Endometrium (tissue), 2 donors: Measurements from ENCODE around the gene ZNF860.
"Not testable (repeated sequence)": the region's sequence is repeated elsewhere in the genome, so short reads cannot be mapped to it uniquely, and the experiment has no call there.

Experiments used
- FAIRE-seq: peaks from 2 replicates; lab custom pipeline; 2012; peaks lifted over from hg19 to GRCh38; lab: Jason Lieb, UNC
- donor health status: control.
- donor health status: control.

The ZNF860 gene

DNA sequence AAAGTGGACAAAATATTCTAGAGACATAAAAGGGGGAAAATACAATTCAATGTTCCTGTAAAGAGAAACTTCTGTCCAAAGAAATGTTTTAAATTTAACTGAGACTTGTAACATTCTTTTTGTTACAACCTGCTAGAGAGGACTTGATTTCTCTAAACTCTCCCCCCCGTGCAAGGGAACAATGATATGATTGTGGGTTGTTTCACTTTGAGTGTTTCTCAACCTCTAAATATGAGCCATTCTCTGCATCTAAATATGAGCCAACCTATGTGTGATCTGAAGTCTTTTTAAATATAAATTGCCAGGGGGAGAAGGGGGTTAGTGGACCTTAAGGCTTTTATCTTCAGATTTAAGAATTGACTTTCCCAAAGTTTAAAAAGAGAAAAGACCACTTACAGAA lies 14.6 kb downstream of the ZNF860 start:
- FAIRE-seq = no peak

DNA sequence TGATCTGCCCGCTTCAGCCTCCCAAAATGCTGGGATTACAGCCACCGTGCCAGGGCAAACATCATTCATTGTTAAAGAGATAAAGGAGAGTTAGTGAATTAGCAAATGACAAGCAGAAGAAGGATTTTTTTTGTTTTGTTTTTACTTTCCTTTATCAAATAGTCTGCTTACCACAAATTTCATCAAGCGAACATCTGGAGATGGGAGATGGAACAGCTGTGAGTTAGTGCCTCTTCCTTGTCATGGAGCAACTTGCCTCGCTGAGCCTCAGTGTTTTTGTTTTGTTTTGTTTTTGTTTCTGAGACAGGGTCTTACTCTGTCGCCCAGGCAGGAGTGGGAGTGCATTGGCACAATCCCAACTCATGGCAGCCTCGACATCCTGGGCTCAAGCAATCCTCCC lies 15.9 kb downstream of the ZNF860 start:
- FAIRE-seq = no peak

DNA sequence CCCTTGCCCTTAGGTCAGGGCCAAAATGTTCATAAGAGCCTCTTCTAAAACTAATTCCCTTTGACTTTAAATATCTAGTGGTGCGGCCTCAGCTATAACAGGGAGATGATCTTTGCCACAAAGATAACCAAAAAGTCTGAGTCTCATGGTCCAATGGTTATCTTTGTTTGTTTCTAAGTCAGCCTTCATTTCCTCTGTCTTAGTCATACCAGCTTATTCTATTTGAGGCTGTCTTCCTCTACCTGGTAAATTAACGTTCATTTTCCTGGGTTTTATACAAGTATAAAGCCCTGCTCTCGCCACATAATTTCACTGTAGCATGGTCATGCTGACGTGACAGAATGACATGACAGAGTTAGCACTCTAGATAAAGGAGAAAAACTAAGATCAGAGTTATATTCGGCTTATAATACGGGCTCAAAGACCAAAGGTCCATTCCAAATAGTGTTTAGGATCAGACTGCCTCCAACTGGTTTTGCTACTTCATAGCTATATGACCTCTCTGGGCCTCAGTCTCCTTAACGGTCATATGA lies 18.4 kb downstream of the ZNF860 start:
- no peak for FAIRE-seq

DNA sequence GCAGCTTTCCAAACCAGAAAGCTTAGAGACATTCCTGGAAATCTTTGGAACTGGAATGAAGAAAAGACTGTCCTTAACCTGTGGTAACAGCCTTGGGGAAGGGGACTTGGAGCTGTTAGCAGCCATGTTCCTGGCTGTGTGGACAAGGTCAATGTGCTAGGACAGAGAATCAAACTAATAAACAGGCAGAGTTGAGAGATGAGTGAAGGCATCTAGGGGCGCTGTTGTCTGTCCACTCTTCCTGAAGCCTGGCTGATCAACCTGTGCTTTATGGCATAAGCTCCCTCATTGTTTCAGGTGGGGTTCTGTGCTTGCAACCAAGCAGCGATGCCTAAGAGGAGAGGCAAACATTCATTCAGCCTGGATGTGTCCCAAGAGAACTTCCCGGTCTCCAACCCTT lies 19.3 kb downstream of the ZNF860 start:
- FAIRE-seq = no peak

DNA sequence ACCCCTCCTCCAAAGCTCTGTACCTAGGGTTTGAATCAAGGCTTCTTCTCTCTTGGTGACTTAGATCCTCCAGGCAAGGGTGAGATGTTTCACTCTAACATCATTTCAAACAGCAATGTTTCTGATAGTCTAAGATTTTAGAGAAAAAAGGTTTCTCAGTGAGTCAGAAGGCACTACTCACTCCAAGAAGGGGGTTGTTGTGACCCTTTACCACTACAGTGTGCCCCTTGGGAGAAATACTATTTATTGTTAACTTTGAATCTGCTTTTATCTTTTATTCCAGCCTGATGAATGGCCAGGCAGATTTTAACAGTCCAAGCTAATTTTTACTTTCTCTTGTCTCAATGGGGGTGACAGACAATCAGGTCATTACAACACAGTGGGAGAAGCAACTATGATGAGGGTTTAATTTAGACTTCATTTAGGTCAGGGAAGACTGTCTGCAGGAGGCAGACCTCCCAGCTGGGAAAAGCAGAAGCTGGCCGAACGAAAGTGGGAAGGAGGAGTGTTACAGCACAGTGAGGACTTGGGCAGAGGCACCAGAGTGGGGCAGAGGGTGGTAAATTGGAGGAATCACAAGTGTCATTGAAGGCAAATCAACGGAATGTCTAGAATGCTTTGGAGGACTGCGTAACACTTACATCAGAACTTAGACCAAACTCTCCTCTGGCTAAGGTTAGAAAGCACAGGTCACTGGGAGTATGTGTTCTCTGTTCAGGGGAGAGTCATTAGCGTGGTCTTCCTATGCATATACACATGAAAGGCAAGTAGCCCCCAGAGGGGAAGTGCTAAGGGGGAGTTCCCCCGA lies 21.2 kb downstream of the ZNF860 start:
- no peak for FAIRE-seq

DNA sequence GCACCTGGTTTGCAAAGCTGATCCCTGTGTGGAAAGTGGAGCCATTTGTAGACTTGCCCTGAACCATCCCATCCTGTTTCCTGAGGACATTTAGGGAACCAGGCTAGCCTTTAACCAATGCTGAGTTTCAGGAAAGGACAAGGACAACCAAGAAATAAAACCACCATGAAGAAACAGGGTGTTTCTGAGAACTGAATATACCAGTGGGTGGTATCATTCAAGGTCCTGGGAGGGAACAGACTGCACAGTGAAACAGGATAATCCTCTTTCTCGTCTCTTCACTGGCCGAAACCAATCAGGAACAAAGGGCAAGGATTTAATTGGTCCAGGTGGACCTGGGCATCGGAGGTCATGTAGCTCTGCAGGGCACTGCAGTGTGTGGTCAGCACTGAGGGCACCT lies 21.8 kb downstream of the ZNF860 start:
- no peak for FAIRE-seq

DNA sequence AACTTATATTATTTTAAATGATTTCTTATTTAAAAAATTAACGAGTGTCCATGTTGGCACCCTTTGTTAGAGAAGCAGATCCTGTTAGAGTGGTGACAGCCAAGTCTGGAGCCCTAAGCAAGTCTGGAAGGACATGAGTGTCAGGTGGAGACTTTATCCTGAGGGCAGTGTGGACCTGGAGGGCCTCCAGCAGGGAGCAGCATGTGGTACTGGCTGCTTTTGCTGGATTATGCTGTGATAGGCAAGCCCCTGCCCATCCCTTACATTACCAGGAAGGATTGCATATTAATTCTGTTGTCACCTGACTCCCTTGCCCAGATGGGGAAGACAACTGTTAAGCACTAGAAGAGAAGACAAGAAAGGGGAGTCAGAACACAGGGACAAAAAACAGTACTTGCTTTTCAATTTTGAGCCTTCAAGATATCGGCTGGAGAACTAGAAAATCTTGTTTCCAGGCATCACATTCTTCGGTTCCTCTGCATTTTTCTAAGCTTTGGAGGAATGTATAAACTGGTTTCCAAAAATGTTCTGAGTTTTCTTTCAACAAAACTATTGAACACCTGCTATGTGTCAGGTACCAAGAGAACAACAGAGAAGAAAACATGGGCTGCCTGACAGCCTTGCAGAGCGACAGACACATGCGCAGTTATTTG lies 22.7 kb downstream of the ZNF860 start:
- FAIRE-seq = no peak

DNA sequence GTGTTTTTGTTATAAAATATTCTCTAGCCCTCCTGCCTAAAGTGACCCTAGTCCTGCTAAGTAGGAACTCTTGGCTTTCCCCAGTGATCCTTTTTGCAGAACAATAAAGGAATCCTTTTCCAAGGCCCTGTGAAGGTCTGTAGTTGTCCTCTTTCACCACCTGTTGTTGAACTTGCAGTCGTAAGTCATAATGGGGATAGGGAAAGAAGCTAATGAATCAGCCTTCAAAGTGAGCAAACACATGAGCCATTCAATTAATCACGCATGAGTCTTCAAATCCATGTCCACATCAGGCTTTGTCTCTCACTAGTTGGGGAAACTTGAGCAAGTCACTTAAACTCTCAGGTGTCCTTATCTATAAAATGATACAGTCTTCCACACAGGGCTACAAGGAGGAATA lies 27.6 kb downstream of the ZNF860 start:
- no peak for FAIRE-seq

DNA sequence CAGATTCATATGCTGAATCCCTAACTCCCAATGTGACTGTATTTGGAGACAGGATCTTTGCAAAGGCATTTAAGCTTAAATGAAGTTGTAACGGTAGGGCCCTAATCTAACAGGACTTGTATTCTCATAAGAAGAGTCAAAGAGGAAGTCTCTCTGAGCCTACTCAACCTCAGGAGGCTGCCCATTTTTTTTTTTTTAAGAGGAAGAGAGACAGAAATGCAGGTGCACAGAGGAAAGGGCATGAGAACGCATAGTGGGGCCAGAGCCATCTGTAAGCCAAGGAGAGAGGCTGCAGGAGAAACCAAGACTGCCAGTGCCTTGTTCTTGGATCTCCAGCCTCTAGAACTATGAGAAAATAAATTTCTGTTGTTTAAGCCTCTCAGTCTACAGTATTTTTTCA lies 28.4 kb downstream of the ZNF860 start:
- no peak for FAIRE-seq

DNA sequence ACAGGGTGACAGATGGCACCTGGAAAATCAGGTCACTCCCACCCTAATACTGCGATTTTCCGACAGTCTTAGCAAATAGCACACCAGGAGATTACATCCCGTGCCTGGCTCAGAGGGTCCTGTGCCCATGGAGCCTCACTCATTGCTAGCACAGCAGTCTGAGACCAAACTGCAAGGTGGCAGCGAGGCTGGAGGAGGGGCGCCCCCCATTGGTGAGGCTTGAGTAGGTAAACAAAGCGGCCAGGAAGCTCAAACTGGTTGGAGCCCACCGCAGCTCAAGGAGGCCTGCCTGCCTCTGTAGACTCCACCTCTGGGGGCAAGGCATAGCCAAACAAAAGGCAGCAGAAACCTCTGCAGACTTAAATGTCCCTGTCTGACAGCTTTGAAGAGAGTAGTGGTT lies 29.1 kb downstream of the ZNF860 start:
- FAIRE-seq = not testable (repeated sequence)

DNA sequence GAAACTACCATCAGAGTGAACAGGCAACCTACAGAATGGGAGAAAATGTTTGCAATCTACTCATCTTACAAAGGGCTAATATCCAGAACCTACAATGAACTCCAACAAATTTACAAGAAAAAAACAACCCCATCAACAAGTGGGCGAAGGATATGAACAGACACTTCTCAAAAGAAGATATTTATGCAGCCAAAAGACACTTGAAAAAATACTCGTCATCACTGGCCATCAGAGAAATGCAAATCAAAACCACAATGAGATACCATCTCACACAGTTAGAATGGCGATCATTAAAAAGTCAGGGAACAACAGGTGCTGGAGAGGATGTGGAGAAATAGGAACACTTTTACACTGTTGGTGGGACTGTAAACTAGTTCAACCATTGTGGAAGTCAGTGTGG lies 34.1 kb downstream of the ZNF860 start:
- FAIRE-seq = not testable (repeated sequence)

DNA sequence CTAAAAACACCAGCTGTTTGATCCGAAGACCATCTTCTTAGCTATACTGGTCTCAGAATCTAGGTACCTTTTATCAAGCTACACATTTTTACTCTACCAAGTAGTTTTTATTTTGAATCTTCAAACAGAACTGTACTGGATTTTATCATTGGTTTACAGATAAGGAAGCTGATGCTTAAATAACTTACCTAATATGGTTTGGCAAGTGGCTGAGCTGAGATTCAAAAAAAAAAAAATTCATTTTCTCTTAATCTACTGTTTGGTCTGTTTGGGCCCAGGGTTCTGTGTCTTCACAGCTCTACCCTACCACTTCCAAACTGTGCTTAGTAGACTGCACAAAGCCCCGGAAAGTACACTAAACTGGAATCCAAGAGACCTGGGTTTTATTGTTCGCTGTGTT lies 35.7 kb downstream of the ZNF860 start:
- FAIRE-seq = no peak

DNA sequence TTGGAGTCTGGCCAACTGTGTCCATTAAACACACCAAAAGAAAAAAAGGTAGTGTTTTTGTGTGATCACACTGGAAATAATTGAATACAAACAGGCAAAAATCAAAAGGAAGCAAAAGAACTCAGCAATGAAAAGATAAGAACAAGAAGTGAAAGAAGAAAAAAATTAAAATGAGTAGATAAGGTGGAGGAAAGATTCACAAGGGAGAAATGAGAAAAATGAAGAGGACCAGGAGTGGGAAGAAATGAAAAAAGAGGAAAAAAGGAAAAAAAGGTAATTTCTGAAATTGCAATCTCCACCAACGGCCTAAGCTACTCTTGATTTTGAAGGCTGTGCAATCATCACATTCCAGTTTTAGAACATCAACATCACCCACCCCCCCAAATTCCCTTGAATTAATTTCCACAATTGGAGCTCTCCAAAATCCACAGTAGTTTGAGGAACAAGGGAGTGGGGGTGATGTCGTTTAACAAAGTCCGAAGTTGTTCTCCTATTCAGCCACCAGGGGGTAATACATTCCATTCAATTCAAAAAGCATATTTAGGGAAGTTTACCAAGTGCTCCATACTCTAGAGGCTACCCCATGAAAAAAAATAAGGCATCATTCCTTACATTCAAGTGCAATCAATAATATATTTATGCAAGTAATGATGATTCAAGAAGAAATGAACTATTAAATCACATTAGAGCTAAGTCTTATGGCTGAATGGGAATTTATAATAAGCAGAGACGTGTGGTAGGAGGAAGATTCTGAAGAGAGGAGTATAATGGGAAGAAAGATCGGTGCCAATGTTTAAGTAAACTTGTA lies 37.4 kb downstream of the ZNF860 start:
- peak; percentile 62 for FAIRE-seq

DNA sequence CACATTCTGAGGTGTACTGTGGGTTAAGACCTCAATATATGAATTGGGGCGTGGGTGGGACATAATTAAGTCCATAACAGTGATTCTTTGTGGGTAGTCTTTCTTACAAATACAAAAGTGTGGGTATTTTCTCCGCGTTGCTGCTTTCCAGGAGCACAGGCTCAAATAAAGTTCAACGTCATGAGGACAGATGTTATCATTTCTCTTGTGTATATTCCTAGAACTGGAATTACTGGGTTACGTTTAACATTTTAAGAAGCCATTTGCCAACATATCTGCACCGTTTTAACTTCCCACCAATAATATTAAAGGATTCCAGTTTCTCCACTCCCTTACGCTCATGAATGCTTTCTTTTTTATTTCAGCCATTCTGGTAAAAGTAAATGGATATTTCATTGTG lies 39.6 kb downstream of the ZNF860 start:
- no peak for FAIRE-seq

DNA sequence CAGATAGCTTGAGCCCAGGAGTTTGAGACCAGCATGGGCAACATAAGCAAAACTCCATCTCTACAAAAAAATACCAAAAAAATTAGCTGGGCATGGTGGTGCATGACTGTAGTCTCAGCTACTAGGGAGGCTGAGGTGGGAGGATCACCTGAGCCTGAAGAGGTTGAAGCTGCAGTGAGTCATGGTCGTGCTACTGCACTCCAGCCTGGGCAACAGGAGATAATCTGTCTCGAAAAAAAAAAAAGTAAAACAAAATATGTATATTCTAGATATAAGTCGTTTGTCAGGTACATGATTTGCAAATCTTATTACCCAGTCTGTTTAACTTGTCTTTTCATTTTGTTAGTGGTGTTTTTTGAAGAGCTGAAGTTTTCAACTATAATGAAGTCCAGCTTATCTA lies 40.2 kb downstream of the ZNF860 start:
- FAIRE-seq = no peak

DNA sequence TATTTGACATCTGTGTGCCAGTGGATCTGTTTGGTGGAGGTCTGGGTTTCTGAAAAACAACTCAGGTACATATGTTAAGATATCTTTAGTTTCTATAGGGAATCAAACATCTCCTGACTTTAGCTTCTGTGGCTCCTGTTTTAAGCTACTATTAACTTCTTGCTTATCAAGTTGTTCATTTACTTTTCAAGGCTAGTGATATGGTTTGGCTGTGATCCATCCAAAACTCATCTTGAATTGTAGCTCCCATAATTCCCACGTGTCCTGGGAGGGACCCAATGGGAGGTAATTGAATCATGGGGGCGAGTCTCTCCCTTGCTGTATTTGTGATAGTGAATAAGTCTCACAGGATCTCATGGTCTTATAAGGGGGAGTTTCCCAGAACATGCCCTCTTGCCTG lies 41.4 kb downstream of the ZNF860 start:
- FAIRE-seq = no peak

DNA sequence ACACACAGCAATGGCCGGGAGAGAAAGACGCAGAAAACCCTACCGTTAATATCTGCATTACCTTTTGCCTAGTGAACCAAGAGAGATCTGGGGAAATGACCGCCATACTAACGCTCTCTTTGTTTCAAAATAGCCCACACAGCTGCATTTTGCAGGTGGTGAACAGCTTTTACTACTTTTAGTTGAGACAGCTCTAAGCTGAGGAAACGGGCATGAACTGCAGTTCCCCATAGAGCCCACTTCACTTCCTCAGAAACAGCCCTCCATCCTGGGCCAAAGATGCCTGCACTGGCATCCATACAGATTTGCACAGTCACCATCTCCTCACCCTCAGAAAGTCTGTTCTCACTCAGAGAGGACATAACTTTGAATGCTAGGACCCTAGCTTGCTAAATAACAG lies 45.0 kb downstream of the ZNF860 start:
- FAIRE-seq = no peak

DNA sequence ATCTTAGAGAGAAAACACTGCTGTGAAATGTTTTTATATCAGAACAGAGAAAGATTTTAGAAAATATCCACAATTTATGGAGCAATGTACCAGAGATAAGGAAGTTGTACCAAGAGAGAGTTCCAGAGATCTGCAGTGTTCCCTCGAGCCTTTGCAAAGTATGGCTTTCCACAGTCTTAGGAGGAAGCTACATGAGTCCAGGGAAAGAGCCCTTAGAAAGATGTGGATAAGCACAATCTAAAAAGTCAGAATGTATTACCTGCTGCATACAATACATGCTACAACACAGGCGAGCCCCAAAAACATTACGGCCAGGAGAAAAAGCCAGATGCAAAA lies 56.4 kb downstream of the ZNF860 start:
- FAIRE-seq = no peak

DNA sequence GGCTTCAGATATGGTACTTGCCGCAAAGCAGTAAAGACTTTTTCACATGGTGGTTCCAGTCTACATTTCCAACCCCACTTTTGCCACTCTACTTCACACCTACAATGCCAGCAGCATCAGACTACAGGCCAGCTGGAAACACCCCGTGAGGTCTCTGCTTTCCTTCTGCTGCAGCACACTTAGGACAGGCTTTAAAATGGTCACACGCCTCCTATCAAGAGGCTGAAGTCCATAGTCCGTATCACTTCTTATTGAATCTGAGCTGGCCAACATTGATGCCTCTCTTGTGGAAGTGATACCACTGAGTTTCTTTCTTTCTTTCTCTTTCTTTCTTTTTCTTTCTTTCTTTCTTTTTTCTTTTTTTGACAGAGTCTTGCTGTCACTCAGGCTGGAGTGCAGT lies 59.8 kb downstream of the ZNF860 start:
- no peak for FAIRE-seq
